Uterus (tissue), 2 donors: ENCODE results near the gene SH3BP5.

ENCODE experiments used
- CTCF ChIP-seq, 4 experiments: fragments of 200-600 bp in 2 of 4; fragments of 450-650 bp in 2 of 4; sonication (generic) in 2 of 4; IDR thresholded peaks; one replicate each; pipeline ENCODE4 v1.5.1; 2016 to 2019; ENCODE audit warnings: antibody characterized with exemption in 4 of 4, mild to moderate bottlenecking in 2 of 4, moderate library complexity in 1 of 4
- POLR2A ChIP-seq, 2 donors: fragments of 450-650 bp; IDR thresholded peaks; one replicate each; pipeline ENCODE4 v1.6.1; 2016; ENCODE audit warnings: antibody characterized with exemption in 2 of 2, mild to moderate bottlenecking in 1 of 2, moderate library complexity in 1 of 2

GRCh38 chr3:15319136-15319535 lies 13.2 kb downstream of the SH3BP5 start:
- TF ChIP-seq CTCF (IDR thresholded peaks at IDR 0.05), result no peak
- TF ChIP-seq POLR2A (IDR thresholded peaks at IDR 0.05), result no peak
